Neural cell (in vitro differentiated cells): ENCODE measurements around the gene SREK1. TPM values are rescaled to one million over a fixed set of nuclear protein-coding genes. Genes with fewer than 3 reads are reported as not detected.

ENCODE experiments used
- H2AFZ ChIP-seq: fragments of 200-600, 300-800 bp; sonication (generic), shearing (Covaris generic); 2 replicates; pipeline ENCODE4 v1.6.0; 2014; ENCODE audit warnings: low read depth, mild to moderate bottlenecking, antibody characterized with exemption, low read length, moderate library complexity
- H3F3A ChIP-seq: fragments of 200-600 bp; shearing (Covaris generic); 2 replicates; pipeline ENCODE4 v1.6.1; 2016; ENCODE audit warnings: mild to moderate bottlenecking, moderate library complexity, mixed read lengths, antibody characterized with exemption, low read length; ENCODE audit not compliant: insufficient read depth, poor library complexity, severe bottlenecking
- H3K27ac ChIP-seq: fragments of 200-600, 300-800 bp; sonication (generic), shearing (Covaris generic); 2 replicates; pipeline ENCODE4 v1.5.1; 2014; ENCODE audit warnings: mild to moderate bottlenecking, low read length, moderate library complexity
- H3K27me3 ChIP-seq: fragments of 300-800, 200-600 bp; sonication (generic), shearing (Covaris generic); 2 replicates; pipeline ENCODE4 v1.6.0; 2014; ENCODE audit warnings: mild to moderate bottlenecking, low read depth, low read length, moderate library complexity; ENCODE audit not compliant: insufficient read depth
- H3K36me3 ChIP-seq: fragments of 300-800, 200-600 bp; sonication (generic), shearing (Covaris generic); 2 replicates; pipeline ENCODE4 v1.5.1; 2014; ENCODE audit warnings: mild to moderate bottlenecking, antibody characterized with exemption, low read length, moderate library complexity; ENCODE audit not compliant: insufficient read depth
- H3K4me2 ChIP-seq: fragments of 300-800, 200-600 bp; sonication (generic), shearing (Covaris generic); 2 replicates; pipeline ENCODE4 v1.6.0; 2014; ENCODE audit warnings: mild to moderate bottlenecking, low read length
- H3K4me3 ChIP-seq: fragments of 300-800, 200-600 bp; sonication (generic), shearing (Covaris generic); 2 replicates; pipeline ENCODE4 v1.5.1; 2014; ENCODE audit warnings: mild to moderate bottlenecking, low read length, moderate library complexity
- H3K79me2 ChIP-seq: fragments of 200-600 bp; shearing (Covaris generic); replicated peaks from 2 replicates; pipeline ENCODE4 v1.6.0; 2014; ENCODE audit warnings: mild to moderate bottlenecking, low read length, moderate library complexity; ENCODE audit not compliant: insufficient read depth
- H3K9ac ChIP-seq: fragments of 300-800, 200-600 bp; sonication (generic), shearing (Covaris generic); 2 replicates; pipeline ENCODE4 v1.6.1; 2016; ENCODE audit warnings: mild to moderate bottlenecking, low read length, mixed read lengths
- H3K9me2 ChIP-seq: fragments of 200-600 bp; shearing (Covaris generic); 2 replicates; pipeline ENCODE4 v1.6.1; 2016; ENCODE audit warnings: mild to moderate bottlenecking, low read length, mixed read lengths; ENCODE audit not compliant: insufficient read depth
- H3K9me3 ChIP-seq: fragments of 200-600, 300-800 bp; sonication (generic), shearing (Covaris generic); 2 replicates; pipeline ENCODE4 v1.6.1; 2016; ENCODE audit warnings: mild to moderate bottlenecking, mixed run types, low read length, moderate library complexity, mixed read lengths
- H4K20me1 ChIP-seq: fragments of 200-600 bp; shearing (Covaris generic); 2 replicates; pipeline ENCODE4 v1.6.1; 2016; ENCODE audit warnings: mild to moderate bottlenecking, mixed run types; ENCODE audit not compliant: insufficient read depth
- CTCF ChIP-seq: fragments of 450-650 bp; IDR thresholded peaks from 2 replicates; pipeline ENCODE4 v1.5.1; 2014; ENCODE audit warnings: antibody characterized with exemption, mild to moderate bottlenecking, moderate library complexity; ENCODE audit not compliant: poor library complexity, severe bottlenecking
- EP300 ChIP-seq: fragments of 450-650 bp; conservative IDR thresholded peaks from 2 replicates; pipeline ENCODE4 v1.6.1; 2014; ENCODE audit warnings: antibody characterized with exemption, mild to moderate bottlenecking, moderate library complexity; ENCODE audit not compliant: poor library complexity, severe bottlenecking
- EZH2 ChIP-seq: fragments of 200-600, 300-800 bp; shearing (Covaris generic), sonication (generic); IDR thresholded peaks from 2 replicates; pipeline ENCODE4 v1.6.1; 2014; ENCODE audit warnings: antibody characterized with exemption, low read length, borderline replicate concordance, mild to moderate bottlenecking; ENCODE audit not compliant: insufficient read depth, poor library complexity, severe bottlenecking
- MXI1 ChIP-seq: fragments of 450-650 bp; conservative IDR thresholded peaks from 2 replicates; pipeline ENCODE4 v1.6.1; 2014; ENCODE audit warnings: antibody characterized with exemption, mild to moderate bottlenecking; ENCODE audit not compliant: poor library complexity, severe bottlenecking
- POLR2AphosphoS5 ChIP-seq: IDR thresholded peaks from 2 replicates; pipeline ENCODE4 v1.6.1; 2012
- RAD21 ChIP-seq: fragments of 450-650 bp; conservative IDR thresholded peaks from 2 replicates; pipeline ENCODE4 v1.6.1; 2014; ENCODE audit warnings: antibody characterized with exemption, mild to moderate bottlenecking, moderate library complexity
- REST ChIP-seq: IDR thresholded peaks from 2 replicates; pipeline ENCODE4 v1.6.1; 2012; ENCODE audit warnings: borderline replicate concordance
- SMC3 ChIP-seq: fragments of 450-650 bp; conservative IDR thresholded peaks from 2 replicates; pipeline ENCODE4 v1.6.1; 2014; ENCODE audit warnings: antibody characterized with exemption, mild to moderate bottlenecking, moderate library complexity; ENCODE audit not compliant: poor library complexity
- TAF1 ChIP-seq: IDR thresholded peaks from 2 replicates; pipeline ENCODE4 v1.6.1; 2012; ENCODE audit warnings: low read depth
- polyA plus RNA-seq: library from polyadenylated mRNA; depleted of rRNA; stranded (reverse); fragments of >200 nt; gene quantifications from 2 replicates; pipeline ENCODE4 v1.2.3, GENCODE V29; 2014

Gene SREK1
- polyA plus RNA-seq, 1 donor from 2014 or later, result 73.6 TPM

GRCh38 chr5:66224773-66225553 is 80.9 kb downstream of the SREK1 start:
- no peak for TF ChIP-seq POLR2AphosphoS5
- no peak for TF ChIP-seq SMC3
- no peak for TF ChIP-seq EP300
- no peaks in the 10 kb centered on the region for H4K20me1 ChIP-seq
- H2AFZ ChIP-seq, result no peak overlapping the region
- H3F3A ChIP-seq, result no peaks in the 10 kb centered on the region
- no peak overlapping the region for H3K4me3 ChIP-seq
- H3K9ac ChIP-seq, result no peak overlapping the region
- H3K9me3 ChIP-seq, result no peaks in the 10 kb centered on the region
- no peaks in the 10 kb centered on the region for H3K36me3 ChIP-seq
- no peak overlapping the region for H3K27ac ChIP-seq
- H3K9me2 ChIP-seq, result no peaks in the 10 kb centered on the region
- no peaks in the 10 kb centered on the region for H3K79me2 ChIP-seq
- no peak overlapping the region for H3K4me2 ChIP-seq
- no peaks in the 10 kb centered on the region for H3K27me3 ChIP-seq

- Histone ChIP-seq H3K4me2 (no peak overlapping the region), H3K27ac (no peak overlapping the region), H2AFZ (no peak overlapping the region), H3K9ac (no peak overlapping the region), H4K20me1 (no peaks in the 10 kb centered on the region), H3K36me3 (no peaks in the 10 kb centered on the region), H3K4me3 (no peak overlapping the region), H3K79me2 (no peaks in the 10 kb centered on the region), H3K9me3 (no peaks in the 10 kb centered on the region), H3K27me3 (no peaks in the 10 kb centered on the region), H3K9me2 (no peaks in the 10 kb centered on the region), H3F3A (no peaks in the 10 kb centered on the region)
- TF ChIP-seq REST (no peak), RAD21 (no peak), CTCF (no peak), TAF1 (no peak), MXI1 (no peak), SMC3 (no peak), POLR2AphosphoS5 (no peak), EZH2 (no peak)
Observed at GRCh38 chr5:66230551-66230950, 86.5 kb downstream of the SREK1 start.
